Right ventricle myocardium inferior (tissue), 1 donor: ENCODE data around the gene RESP18. TPM values are rescaled to one million over a fixed set of nuclear protein-coding genes. Genes with fewer than 3 reads are reported as not detected.
A peak's percentile ranks its signal among the peaks of the same experiment; 100 is the strongest.

Experiments
- ATAC-seq: fragments of 200-7000 bp; cut with Tn5 transposase; one replicate; pipeline ENCODE4 v1.9.1; 2020; ENCODE audit warnings: mild to moderate bottlenecking, moderate library complexity
- DNase-seq: peaks from one replicate; pipeline ENCODE4 v3.0.0; 2021; ENCODE audit errors: missing footprints
- intact Hi-C: fragments of 100-400 bp; cut with DNase I; formaldehyde crosslinking; loops from one replicate; pipeline ENCODE4 v1.11.0; 2022
- microRNA-seq: library from miRNA; unstranded; fragments of <30 nt; microRNA quantifications from one replicate; pipeline ENCODE4 v1.2.0, GENCODE V29; 2020
- total RNA-seq: library from RNA; stranded (reverse); fragmentation: NEBNext Ultra II Directional; extraction: Animal tissue kit (Norgen Biotek cat#: 25700); gene quantifications from one replicate; pipeline ENCODE4 v1.2.1, GENCODE V29; 2021
- donor health status: DM: no; HTN: yes; CAD: no; lungs with severe emphysema.

The RESP18 gene
- total RNA-seq, 1 donor from 2014 or later: not detected

GRCh38 chr2:219284501-219285372 lies 47.8 kb downstream of the RESP18 start:
- ATAC-seq (no peak), DNase-seq (no peak)
- intact Hi-C loops: loop anchor here (10.0 kb wide), 1 partner anchor 220 kb away; no protein-coding TSS in a partner anchor

GRCh38 chr2:219282943-219283581 lies 49.5 kb downstream of the RESP18 start:
- DNase-seq (no peak), ATAC-seq (no peak)
- intact Hi-C loops: loop anchor here (10.0 kb wide), 1 partner anchor 222 kb away; no protein-coding TSS in a partner anchor

GRCh38 chr2:219282375-219282774 lies 50.2 kb downstream of the RESP18 start:
- no peak for DNase-seq
- no peak for ATAC-seq
- intact Hi-C loops: loop anchor here (10.0 kb wide), 1 partner anchor 222 kb away; no protein-coding TSS in a partner anchor

- no peak for DNase-seq
- intact Hi-C loops: loop anchor here (10.0 kb wide), 1 partner anchor 223 kb away; no protein-coding TSS in a partner anchor
- no peak for ATAC-seq
Observed at GRCh38 chr2:219281588-219281987, 51.0 kb downstream of the RESP18 start.

- ATAC-seq: no peak
- DNase-seq: no peak
- intact Hi-C loops: loop anchor here (10.0 kb wide), 1 partner anchor 224 kb away; no protein-coding TSS in a partner anchor
Observed at GRCh38 chr2:219280651-219281050, 51.9 kb downstream of the RESP18 start.

GRCh38 chr2:219279916-219280516 lies 52.5 kb downstream of the RESP18 start:
- no peak for DNase-seq
- no peak for ATAC-seq
- intact Hi-C loops: loop anchor here (1.0 to 10.0 kb wide), 6 partner anchors 14 to 225 kb away; partner anchors contain the start of genes ANKZF1, ATG9A, CNPPD1 and DNPEP

- DNase-seq (peak; percentile 100), ATAC-seq (peak; percentile 97)
- intact Hi-C loops: loop anchor here (1.0 to 5.0 kb wide), 5 partner anchors 15 to 108 kb away; partner anchors contain the start of genes ANKZF1, ATG9A, CNPPD1 and DNPEP
Observed at GRCh38 chr2:219279151-219279915, 53.2 kb downstream of the RESP18 start, which contains the start of gene DNAJB2. Gene DNAJB2 (plus strand): TSS chr2:219279366. CDS start chr2:219279834, 468 bp downstream.

- intact Hi-C loops: loop anchor here (1.0 to 5.0 kb wide), 5 partner anchors 16 to 109 kb away; partner anchors contain the start of genes ANKZF1, ATG9A, CNPPD1 and DNPEP
- ATAC-seq (no peak), DNase-seq (no peak)
Observed at GRCh38 chr2:219278655-219279150, 53.8 kb downstream of the RESP18 start.

GRCh38 chr2:219277703-219278654 lies 54.6 kb downstream of the RESP18 start:
- intact Hi-C loops: loop anchor here (2.0 to 5.0 kb wide), 4 partner anchors 23 to 109 kb away; partner anchors contain the start of genes ANKZF1, ATG9A, CNPPD1 and DNPEP
- ATAC-seq: peak; percentile 15
- peak; percentile 91 for DNase-seq

Small RNA genes within 50 kb of the gene (microRNA-seq; reads per million reads assigned to microRNA genes)
- gene MIR153-1: not detected

Other genes with a start within 250 kb of the RESP18 start
- 9.7 TPM for gene NHEJ1, start 171.9 kb downstream of the RESP18 start, total RNA-seq
- 0.87 TPM for gene SLC23A3, start 162.7 kb downstream of the RESP18 start, total RNA-seq
- gene CNPPD1, start 155.8 kb downstream of the RESP18 start, total RNA-seq: 72.7 TPM
- 37.4 TPM for gene RETREG2, start 154.5 kb downstream of the RESP18 start, total RNA-seq
- gene ZFAND2B, start 126.0 kb downstream of the RESP18 start, total RNA-seq: 24.3 TPM
- 31.4 TPM for gene ABCB6, start 113.8 kb downstream of the RESP18 start, total RNA-seq
- 79.4 TPM for gene ATG9A, start 103.1 kb downstream of the RESP18 start, total RNA-seq
- gene ANKZF1, start 102.9 kb downstream of the RESP18 start, total RNA-seq: 26.6 TPM
- 1.8 TPM for gene GLB1L, start 87.3 kb downstream of the RESP18 start, total RNA-seq
- 17.1 TPM for gene STK16, start 87.3 kb downstream of the RESP18 start, total RNA-seq
- not detected for gene TUBA4B, start 79.5 kb downstream of the RESP18 start, total RNA-seq
- 128 TPM for gene TUBA4A, start 78.8 kb downstream of the RESP18 start, total RNA-seq
- gene DNAJB2, start 53.4 kb downstream of the RESP18 start, total RNA-seq: 80.4 TPM
- not detected for gene PTPRN, start 23.3 kb downstream of the RESP18 start, total RNA-seq
- 66.6 TPM for gene DNPEP, start 55.2 kb upstream of the RESP18 start, total RNA-seq
- gene DES, start 85.6 kb upstream of the RESP18 start, total RNA-seq: 13,356 TPM
- gene SPEG, start 102.1 kb upstream of the RESP18 start, total RNA-seq: 119 TPM
- 22.9 TPM for gene GMPPA, start 166.1 kb upstream of the RESP18 start, total RNA-seq
- not detected for gene ASIC4, start 181.7 kb upstream of the RESP18 start, total RNA-seq
- 92.2 TPM for gene CHPF, start 211.1 kb upstream of the RESP18 start, total RNA-seq
- gene TMEM198, start 211.3 kb upstream of the RESP18 start, total RNA-seq: 2.7 TPM
- 158 TPM for gene OBSL1, start 238.8 kb upstream of the RESP18 start, total RNA-seq
- gene INHA, start 239.6 kb upstream of the RESP18 start, total RNA-seq: 1.9 TPM